Glomerular endothelial cell (primary cell): ENCODE results near the gene BANK1. TPM values are rescaled to one million over a fixed set of nuclear protein-coding genes. Genes with fewer than 3 reads are reported as not detected.
A peak's percentile ranks its signal among the peaks of the same experiment; 100 is the strongest.

Experiments
- DNase-seq: peaks from one replicate; pipeline ENCODE4 v3.0.0-alpha.2; 2011; ENCODE audit warnings: low read depth, low spot score; ENCODE audit errors: extremely low read depth
- total RNA-seq: library from RNA; depleted of rRNA; stranded (reverse); fragments of >200 nt; gene quantifications from 2 replicates; pipeline ENCODE4 v1.2.3, GENCODE V29; 2015

The BANK1 gene
- total RNA-seq, 1 donor from 2014 or later, result 0.18 TPM

DNA sequence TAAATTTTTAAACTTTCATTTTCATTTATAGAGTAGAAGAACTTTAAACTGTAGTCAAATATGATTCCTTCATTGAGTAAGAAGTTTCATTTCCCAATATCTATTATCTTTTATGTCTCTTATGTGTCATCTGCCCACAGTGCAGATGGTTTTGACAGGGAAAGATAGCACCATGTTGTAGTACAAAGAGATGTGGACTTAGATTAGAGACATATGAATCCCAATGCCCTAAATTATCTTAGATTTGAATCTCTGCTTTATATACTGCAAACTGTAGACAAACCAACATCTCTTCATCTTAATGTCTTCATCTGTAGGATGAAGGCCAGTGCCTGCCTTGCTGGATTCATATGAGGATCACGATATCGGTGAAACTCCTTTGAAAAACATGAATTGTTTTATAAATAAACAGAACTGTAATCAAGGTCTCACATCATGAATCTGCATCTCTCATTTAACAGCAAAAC, 217.5 kb downstream of the BANK1 start:
- DNase-seq, result no peak

DNA sequence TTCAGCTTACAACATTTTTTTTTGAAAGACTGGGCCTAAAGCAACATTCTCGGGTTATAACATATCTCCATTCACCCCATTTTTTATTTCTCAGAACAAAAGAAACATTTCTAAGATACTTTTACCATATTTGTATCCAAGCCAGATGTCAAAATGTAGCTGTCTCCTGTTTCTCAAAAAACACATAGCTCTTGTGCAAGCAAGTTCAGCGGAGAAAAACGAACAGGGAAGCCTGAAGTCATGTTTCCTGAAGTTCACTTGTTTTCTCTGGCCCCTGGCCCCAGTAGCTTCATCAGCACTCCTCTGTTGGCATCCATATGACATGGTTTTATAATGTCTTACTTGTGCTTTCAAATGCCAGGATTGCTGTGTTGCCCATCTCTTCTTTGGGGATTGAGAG, 218.2 kb downstream of the BANK1 start:
- no peak for DNase-seq

DNA sequence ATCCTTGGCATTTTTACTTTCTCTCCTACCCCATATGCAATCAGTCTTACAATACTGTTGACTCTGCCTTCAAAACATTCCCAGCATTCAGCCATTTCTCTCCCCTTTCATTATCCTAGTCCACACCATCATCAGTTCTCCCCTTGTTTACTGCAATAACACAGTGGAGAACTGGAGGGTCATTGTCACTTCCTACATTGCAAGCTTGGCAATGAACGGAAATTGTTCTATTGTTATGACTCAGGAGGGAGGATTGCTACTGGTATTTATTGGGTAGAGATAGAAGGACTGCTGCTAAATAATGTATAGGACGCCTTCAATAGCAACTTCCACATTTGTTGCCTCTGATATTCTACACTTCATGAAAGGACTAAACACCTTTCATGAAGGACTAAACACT, 231.8 kb downstream of the BANK1 start:
- peak; percentile 31 for DNase-seq

DNA sequence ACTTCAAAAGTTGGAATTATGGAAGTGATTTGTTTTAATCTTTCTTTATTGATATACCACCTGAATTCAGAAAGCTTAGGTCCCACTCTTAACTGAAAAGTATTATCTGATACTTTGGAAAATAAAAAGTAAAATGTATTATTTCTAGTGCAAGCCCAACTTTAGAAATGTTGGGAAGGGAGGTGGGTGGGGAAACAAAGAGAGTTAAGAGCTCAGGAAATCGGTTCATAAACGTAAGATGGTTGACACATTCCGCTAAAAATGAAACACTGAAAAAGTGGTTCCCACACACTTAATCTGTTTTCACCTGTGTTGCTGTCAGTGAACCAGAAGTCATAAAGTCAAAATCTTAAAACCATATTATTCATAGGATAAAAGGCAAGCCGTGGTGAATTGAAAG, 237.4 kb downstream of the BANK1 start:
- no peak for DNase-seq

DNA sequence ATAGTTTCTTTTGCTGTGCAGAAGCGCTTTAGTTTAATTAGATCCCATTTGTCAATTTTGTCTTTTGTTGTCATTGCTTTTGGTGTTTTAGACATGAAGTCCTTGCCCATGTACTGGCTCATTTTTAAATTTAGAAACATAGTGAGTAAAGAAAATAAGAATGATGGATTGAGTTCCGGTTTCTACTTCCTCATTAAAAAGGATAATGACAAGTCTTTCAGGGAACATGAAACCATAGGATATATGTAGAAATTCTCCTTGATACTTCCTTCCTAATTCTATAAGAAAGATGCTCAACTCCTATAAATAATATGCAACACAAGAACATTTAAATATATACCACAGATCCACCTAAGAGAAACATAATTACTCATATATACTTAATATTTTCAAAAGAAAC, 240.9 kb downstream of the BANK1 start:
- DNase-seq, result no peak

DNA sequence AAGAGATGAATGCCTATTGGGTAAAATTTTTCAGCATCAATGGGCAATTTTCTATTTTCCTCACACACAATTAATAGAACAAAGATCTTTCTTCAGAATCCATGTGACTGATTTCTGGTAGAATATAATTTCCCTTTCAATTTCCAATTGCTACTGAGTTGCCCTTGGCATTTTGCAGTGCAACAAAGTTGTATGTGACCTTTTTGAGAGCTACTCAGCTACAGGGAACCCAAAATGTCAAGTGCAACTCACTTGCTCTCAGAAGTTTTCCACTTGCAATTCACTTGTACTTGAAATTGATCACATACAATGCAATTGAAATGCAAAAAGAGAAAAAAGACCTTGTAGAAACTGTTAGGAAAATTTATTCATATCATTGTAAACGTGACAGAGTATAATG, 245.5 kb downstream of the BANK1 start:
- DNase-seq, result no peak

DNA sequence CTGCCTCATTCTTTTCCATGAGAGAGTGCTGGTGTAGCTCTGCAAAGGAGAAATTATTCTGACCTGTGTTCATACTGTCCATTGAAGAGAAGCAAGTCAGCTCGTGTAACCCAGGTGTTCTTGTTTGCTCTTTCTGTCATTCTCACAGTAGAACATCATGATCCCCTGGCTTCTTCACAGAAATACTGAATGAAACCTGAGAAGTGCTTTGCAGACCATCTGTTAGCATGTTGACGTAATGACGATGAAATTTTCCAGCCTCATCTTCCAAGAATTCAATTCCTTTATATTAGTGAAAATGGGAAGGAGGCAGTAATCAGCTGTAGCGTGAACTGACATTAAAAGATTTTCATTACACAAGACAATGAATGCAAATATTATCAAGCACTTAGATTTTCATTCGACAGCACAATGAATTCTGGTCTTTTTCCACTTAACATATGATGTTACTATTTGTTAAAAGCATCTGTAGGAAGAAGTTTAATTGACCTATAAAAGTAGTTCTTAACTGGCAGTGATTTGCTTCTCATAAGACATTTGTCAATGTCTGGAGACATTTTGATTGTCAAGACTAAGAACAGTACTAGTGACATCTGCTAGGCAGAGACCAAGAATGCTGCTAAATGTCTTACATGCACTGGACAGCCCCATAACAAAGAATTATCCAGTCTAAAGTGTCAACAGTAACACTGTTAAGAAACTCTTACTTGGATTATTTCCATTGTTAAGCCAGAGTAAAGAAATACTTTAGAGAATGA, 246.3 kb downstream of the BANK1 start:
- DNase-seq, result no peak

DNA sequence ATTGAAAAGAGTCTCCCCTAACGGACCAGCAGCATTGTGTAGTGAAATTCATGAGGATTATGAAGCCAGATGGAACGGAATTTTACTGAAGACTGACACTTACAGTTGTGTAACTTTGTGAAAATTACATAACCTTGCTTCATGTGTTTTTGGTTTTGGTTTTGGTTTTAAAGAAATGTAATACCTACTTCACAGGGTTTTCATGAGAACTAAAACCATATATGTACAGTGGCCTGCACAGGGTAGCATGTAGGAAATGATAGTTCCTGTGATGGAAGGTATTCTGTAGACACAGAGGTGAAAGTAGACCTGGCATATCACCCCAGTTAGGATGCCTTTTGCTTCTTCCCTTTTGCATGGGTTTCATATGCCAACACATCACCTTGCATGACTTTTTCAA, 247.0 kb downstream of the BANK1 start:
- DNase-seq, result no peak

DNA sequence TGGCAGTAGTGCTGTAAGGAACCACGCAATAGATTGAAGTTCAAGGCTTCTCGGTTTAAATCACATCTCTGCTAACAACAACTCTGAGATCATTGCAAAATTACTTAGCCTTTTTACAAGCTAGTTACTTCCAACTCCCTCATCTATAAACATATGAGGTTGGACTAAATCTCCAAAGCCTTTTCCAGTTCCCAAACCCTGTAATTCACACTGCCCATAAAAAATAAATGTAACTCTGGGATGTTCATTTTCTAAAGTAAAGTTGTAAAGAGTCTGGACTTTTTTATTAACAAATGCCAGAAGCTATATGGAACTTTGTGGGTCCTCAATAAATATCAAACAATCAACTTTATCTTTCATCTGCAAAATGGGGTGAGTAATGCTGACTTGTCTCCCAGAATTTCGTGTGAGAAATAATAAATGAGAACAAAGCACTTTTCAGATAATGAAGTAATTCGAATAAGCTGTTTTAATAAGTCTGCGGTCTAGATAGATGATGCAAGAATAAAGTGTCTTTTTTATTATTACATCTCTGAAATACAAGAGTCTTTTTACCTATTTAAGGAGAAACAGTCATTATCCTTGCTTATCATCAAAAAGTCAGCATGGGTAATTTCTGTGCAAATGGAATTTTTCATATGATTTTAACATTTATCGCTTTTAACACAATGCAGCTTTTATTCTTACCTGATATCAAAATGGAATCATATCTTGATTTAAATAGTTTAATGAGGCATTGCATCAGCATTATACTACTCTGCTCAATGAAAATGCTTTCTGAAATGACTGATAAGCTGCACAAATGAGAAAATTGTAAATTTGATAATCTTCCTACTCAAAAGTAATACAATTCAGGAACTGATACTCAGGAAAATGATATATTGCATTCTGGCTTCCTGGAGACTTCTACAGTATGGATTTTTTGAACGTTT, 252.6 kb downstream of the BANK1 start:
- DNase-seq, result no peak

DNA sequence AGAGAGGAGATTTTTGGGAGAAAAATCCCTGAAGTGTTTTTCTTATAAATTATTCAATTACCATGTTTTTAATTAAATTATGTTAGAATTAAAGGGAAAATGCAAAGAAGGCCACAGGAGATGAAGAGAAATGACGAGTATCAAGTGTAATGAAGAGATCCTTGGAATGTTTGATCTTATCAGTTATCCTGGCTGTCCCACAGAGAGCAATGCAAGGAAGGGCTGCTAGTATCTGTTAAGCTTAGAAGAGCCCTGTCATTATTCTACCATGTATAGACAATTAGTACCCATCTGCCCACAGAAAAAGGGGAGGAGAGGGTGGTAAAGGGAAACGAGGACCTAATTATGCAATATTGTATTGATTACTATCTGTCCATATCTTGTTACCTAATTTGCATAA, 257.1 kb downstream of the BANK1 start:
- DNase-seq, result no peak

DNA sequence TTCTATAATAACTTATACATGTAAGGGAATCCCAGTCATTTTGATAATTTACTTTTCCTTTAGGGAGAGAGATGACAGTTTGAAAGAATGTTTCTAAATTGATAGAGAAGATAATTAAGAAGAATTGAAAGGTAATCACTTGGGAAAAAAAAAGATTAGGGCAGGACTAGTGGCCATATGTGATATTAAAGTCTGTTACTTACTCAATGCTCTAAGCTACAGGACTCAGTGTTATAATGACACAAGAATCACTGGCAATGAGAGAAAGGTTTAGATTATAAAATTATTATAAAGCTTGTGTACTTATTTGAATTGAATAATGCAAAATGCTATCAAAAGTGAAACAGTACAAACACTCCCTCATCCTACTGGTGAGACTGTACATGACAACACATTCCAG, 265.3 kb downstream of the BANK1 start:
- DNase-seq, result no peak

DNA sequence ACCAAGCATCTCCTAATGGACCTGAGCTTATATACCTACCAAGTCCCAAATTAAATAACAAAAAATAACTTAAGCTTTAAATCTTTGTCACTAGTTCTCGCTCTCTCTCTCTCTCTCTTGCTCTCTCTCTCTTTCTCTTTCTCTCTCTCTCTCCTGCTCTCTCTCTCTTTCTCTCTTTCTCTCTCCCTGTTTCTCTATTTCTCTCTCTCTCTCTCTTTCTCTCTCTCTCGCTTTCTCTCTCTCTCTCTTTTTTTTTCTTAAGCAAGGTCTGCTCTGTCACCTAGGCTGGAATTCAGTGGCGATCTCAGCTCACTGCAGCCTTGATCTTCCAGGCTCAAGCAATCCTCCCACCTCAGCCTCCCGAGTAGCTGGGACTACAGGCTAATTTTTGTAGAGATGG, 266.6 kb downstream of the BANK1 start:
- DNase-seq, result no peak

DNA sequence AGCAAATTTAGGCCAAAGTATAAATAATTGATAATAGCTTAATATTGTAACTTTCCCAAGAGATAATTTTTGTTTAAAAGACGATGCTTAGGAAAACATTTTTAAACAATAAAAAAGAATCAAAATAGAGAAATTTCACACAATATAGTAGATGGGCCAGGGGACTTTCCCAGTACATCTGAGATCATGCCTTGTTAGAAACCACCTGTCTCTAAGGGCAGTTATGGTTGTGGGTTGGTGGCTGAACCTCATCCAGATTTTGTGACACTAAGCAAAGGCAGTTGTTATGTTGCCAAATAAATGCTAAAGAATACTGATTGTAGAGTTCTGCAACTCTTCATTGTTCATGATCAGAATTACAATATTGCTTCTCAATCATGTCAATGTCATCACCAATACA, 270.6 kb downstream of the BANK1 start:
- DNase-seq, result no peak

DNA sequence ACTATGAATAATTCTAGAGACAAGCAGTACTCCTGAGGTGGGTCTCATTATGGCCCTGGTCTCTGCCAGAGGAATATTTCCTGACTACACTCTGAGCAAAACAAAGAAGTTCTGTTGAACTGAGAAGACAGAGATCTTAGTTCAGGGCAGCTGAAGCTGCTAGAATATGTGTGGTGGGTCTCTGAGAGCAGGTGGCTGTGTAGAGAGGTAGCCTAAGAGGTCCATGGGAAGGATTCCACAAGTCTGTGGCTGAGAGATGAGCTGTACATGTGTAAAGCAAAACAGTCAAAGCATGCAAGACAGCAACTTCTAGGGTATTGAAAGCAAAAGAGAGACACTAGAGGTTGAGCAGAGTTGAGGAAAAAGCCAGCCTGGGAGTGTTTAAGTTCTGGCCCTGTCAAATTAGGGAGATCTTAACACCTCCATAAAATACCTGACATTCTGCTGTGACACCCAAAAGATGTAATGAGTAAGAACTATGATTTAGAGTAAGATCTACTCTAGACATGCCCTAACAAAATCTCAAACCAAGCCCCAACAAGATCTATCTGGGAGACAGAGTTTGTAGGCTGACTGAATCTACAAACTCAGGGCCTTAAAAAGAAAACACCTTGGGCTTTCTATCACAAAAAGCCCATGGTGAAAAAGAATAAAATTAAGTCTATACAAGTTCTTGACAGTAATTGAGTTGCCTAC, 274.4 kb downstream of the BANK1 start:
- no peak for DNase-seq

DNA sequence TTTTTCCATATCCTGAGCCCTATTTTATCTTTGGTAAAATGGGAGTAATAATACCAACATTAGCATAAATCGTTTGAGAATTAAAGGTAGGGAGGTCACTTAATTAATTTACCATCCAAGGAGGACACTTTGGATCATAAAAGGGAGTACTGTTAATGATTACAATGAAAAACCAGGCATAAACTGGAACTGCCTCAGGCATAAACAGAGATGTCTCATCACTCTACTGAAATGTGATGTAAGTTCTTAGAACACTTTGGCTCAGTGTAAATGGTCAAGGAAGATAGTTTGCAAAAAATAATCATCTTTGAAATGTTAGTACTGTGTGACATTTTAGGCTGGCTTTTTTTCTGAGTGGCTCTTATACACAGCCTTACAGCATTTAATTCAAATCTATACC, 286.1 kb downstream of the BANK1 start:
- no peak for DNase-seq

DNA sequence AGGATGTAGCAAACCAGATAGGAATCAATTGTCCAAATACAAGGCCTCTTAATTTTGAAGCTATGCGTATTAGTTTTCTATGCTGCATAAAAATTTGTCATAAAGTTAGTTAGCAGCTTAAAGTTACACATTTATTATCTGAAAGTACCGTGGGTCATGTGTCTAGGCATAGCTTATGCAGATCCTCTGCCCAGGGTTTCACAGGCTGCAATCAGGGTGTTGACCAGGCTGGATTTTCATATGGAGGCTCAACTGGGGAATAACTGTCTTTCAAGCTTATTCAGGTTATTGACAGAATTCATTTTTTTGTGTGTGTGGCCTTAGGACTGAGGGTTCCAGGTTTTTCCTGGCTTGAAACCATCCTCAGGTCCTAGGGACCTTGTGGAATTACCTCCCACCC, 289.7 kb downstream of the BANK1 start:
- DNase-seq, result no peak

DNA sequence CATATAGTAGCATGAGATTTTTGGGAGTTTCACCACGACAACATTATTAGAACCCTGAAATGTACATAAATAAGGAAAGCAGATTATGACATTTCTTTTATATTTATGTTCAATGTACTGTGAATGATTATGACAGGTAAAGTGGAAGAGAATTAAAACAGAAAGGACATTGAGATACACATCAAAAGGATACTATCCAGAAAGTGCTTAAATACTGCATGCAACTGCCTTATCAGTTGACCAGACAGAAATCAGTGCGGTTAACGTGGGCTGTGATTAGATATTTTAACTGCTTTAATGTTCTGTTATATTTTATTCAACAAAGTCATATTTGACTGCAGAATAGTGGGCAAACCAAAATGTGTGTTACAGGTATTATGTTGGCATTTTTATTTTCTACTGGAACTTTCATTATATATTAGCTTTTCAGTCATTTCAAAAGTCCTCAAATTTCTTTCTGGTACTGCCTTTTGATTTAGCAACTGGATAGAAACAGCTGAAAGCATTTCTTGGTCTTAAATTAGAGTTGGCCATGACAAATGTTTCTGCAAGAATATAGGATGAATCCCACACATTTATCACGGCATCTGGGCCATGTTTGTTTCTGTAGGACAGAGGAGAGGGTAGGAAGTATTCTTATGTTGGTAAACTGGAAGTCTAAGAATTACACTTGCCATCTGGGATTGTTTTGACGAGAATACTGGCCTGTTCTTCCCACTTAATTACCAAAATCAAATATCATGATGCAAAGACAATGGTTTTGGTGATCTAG, 299.5 kb downstream of the BANK1 start:
- no peak for DNase-seq

DNA sequence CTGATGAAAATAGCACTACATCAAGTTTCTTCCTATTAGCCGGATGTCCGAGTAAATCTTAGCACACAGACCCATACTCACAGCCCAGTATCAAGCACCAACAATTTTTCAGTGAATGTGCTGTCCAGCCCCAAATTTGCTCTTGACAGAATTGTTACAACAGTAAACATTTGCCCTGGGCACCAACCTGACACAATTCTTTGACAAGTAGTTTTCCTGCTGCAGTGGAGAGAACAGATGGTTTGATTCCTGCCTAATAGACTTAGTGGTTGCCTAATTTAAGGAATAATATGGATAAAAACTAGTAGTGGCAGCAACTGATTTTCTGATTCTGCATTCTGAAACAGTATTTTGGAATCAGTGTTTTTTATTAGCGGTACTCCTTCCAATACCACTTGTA, 301.1 kb downstream of the BANK1 start:
- DNase-seq, result no peak

DNA sequence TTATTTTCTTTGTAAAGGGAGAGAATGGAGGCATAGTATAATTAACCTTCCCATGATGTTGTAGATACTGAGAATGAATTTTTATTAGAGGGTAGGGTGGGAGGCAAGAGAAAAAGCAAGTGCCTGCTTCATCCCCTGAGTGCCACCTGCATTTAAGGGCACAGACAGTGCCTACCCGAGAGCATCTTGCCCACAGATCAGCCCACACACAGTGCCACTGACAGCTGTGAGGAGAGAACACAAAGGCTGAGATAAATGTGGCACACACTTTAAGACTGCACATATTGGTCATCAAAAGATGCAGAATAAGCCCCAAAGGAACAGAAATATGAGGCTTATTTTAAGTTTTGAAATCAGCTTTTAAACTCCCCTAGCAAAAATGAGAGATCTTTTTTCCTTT, 304.0 kb downstream of the BANK1 start:
- no peak for DNase-seq

DNA sequence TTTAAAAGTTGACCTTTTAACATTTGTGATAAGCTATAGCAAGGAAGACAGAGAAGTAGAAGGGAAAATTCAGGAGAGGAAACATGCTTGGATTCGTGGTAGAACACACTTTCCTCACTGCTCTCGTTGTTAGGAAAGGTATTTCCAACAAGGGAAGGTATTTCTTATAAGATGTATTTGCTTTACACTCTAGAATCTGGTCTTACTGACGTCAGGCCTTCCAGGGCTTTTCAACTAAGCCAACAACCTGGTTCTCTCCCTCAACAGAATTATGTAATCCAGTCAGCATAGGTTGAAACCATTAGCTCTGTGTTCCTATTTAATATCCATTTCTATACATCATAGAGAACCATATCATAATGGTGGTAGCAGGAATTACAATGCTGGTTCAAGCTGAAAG, 312.8 kb downstream of the BANK1 start:
- DNase-seq, result no peak

DNA sequence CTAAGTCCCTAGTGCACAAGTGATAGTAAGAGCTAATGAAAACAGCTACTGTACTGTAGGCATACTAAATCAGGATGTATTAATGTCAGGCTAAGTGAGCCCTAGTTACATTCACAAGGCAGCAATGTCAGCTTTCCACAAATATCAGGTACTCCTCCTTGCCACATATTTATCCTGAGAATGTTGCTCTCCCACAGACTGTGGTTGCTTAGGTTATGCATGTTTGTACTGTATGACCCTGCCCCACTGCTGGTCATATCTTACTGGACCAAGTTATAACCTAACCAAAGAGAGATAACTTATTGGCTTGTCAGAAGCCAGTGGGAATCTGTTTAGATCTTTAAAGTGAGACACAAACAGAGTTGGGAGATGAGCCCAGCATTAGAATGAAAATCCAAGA, 313.7 kb downstream of the BANK1 start:
- DNase-seq, result no peak
